Left hindlimb (tissue), 1 donor: ENCODE data around the gene EXD2.
"Not testable (repeated sequence)": the region's sequence is repeated elsewhere in the genome, so short reads cannot be mapped to it uniquely, and the experiment has no call there.

Experiments used
- DNase-seq: peaks from one replicate; pipeline ENCODE4 v3.0.0-alpha.2; 2018

Gene EXD2

GRCh38 chr14:69252851-69253250, 61.6 kb downstream of the EXD2 start:
- DNase-seq: no peak

- no peak for DNase-seq
Observed at GRCh38 chr14:69259168-69259526, 67.8 kb downstream of the EXD2 start.

- peak; percentile 64 for DNase-seq
Observed at GRCh38 chr14:69259527-69260189, 68.4 kb downstream of the EXD2 start, which contains the start of gene GALNT16. TSS of gene GALNT16 (plus strand) at chr14:69260158. CDS start at chr14:69260291, 133 bp downstream.

GRCh38 chr14:69260190-69260860, 69.0 kb downstream of the EXD2 start:
- DNase-seq: peak; percentile 60

- no peak for DNase-seq
Observed at GRCh38 chr14:69260861-69261564, 69.7 kb downstream of the EXD2 start.

- DNase-seq: no peak
Observed at GRCh38 chr14:69261761-69262331, 70.5 kb downstream of the EXD2 start.

- DNase-seq: no peak
Observed at GRCh38 chr14:69262516-69262915, 71.2 kb downstream of the EXD2 start.

GRCh38 chr14:69263364-69263763, 72.1 kb downstream of the EXD2 start:
- DNase-seq: peak; percentile 46

GRCh38 chr14:69263771-69264170, 72.5 kb downstream of the EXD2 start:
- DNase-seq: no peak

- DNase-seq: no peak
Observed at GRCh38 chr14:69266572-69267345, 75.5 kb downstream of the EXD2 start.

GRCh38 chr14:69267492-69267891, 76.2 kb downstream of the EXD2 start:
- no peak for DNase-seq

- no peak for DNase-seq
Observed at GRCh38 chr14:69268223-69268622, 76.9 kb downstream of the EXD2 start.

- no peak for DNase-seq
Observed at GRCh38 chr14:69268763-69269162, 77.5 kb downstream of the EXD2 start.

GRCh38 chr14:69269381-69269780, 78.1 kb downstream of the EXD2 start:
- DNase-seq: no peak

GRCh38 chr14:69270097-69270496, 78.8 kb downstream of the EXD2 start:
- DNase-seq: no peak

- DNase-seq: no peak
Observed at GRCh38 chr14:69270795-69271708, 79.8 kb downstream of the EXD2 start.

GRCh38 chr14:69274321-69274720, 83.0 kb downstream of the EXD2 start:
- no peak for DNase-seq

- no peak for DNase-seq
Observed at GRCh38 chr14:69275331-69275730, 84.0 kb downstream of the EXD2 start.

- not testable (repeated sequence) for DNase-seq
Observed at GRCh38 chr14:69277356-69277755, 86.1 kb downstream of the EXD2 start.

- no peak for DNase-seq
Observed at GRCh38 chr14:69280746-69281291, 89.5 kb downstream of the EXD2 start.

- no peak for DNase-seq
Observed at GRCh38 chr14:69281450-69282169, 90.3 kb downstream of the EXD2 start.
